H1 (cell line): ENCODE results near the gene ERI3. TPM values are rescaled to one million over a fixed set of nuclear protein-coding genes. Genes with fewer than 3 reads are reported as not detected.

Source experiments
- CTBP2 ChIP-seq: IDR thresholded peaks from 2 replicates; pipeline ENCODE4 v1.7.0; 2011; ENCODE audit warnings: borderline replicate concordance, mild to moderate bottlenecking, moderate library complexity, mixed read lengths, low read length; ENCODE audit not compliant: insufficient read depth, insufficient read length
- polyA plus RNA-seq, 7 experiments: library from polyadenylated mRNA; depleted of rRNA in 3 of 7; stranded (reverse) in 5 of 7; unstranded in 2 of 7; fragments of >200 nt in 5 of 7; fragments of 200-250 nt in 2 of 7; gene quantifications; 1 replicate in 5 of 7; 2 replicates in 1 of 7; 4 replicates in 1 of 7; pipeline versions ENCODE4 v1.2.1 to v1.2.3, GENCODE V29; 2011 to 2013; ENCODE audit warnings: missing spikeins in 2 of 7, mixed read lengths in 2 of 7
- total RNA-seq: library from RNA; stranded (reverse); fragmentation: NEBNext Ultra II Directional; extraction: Animal tissue kit (Norgen Biotek cat#: 25700); gene quantifications from 2 replicates; pipeline ENCODE4 v1.2.1, GENCODE V29; 2021

ERI3 gene
- total and polyA plus RNA-seq, 2 of the 8 experiments (the other 6 are each of a cell fraction or from before 2014, with no cell fraction given), result 81.1 to 199 TPM

- no peak for TF ChIP-seq CTBP2
Observed at GRCh38 chr1:44330935-44331334, 24.1 kb downstream of the ERI3 start (continued).
